HG03066 (cell line): ENCODE data around the gene CLIP1.

Source experiments
- ATAC-seq: cut with Tn5 transposase; IDR thresholded peaks from one replicate; pipeline ENCODE4 v1.9.1; 2021; ENCODE audit warnings: low read depth; ENCODE audit not compliant: unreplicated experiment

CLIP1 gene

DNA sequence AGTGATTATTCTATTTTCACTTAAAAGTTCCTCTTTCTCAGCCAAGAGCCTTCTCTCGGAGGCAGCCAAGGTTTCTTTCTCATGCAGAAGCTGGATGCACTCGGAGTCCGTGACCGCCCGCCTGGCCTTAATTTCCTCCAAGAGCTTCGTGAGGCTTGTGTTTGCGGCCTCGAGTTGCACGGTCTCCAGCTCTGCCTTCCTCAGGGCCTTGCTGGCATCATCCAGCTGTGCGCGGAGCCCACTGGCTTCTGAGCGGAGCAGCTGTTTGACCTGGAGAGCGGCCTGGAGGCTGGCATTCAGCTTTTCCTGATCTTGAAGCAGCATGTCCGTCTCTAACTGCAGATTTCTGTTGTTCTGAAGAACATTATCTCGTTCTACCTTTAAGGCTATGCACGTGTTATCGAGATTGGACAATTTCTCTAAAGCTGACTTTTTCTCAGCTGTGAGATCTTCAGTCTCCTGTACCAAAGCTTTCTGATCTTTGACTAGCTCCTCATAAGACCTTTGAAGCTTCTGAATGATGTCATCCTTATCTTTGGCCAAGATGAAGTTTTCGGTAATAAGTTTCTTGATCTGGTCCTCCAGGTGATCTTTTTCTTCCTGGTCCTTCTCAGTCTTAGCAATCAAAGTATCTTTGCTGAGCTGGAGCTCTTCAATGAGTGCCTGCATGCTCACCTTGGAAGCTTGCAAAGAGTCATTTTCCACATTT lies 99.0 kb downstream of the CLIP1 start:
- no peak for ATAC-seq

DNA sequence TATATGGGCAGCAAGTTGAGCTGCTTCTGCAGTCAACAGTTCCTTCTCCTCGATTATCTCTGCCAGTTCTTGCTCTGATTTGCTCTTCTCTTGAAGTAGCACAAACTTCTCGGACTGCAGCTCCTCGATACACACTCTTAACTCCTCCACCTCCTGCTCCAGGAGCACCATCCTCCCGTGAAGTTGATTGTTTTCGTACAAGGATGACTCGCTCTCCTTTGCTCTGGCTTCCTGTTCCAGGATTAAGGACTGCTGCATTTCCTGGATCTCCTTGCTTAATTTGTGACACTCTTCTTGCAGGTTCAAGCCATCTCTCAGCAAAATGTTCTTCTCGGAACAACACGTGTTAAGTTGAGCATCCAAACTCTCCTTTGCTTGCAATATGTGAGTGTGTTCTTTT lies 100.0 kb downstream of the CLIP1 start:
- no peak for ATAC-seq

DNA sequence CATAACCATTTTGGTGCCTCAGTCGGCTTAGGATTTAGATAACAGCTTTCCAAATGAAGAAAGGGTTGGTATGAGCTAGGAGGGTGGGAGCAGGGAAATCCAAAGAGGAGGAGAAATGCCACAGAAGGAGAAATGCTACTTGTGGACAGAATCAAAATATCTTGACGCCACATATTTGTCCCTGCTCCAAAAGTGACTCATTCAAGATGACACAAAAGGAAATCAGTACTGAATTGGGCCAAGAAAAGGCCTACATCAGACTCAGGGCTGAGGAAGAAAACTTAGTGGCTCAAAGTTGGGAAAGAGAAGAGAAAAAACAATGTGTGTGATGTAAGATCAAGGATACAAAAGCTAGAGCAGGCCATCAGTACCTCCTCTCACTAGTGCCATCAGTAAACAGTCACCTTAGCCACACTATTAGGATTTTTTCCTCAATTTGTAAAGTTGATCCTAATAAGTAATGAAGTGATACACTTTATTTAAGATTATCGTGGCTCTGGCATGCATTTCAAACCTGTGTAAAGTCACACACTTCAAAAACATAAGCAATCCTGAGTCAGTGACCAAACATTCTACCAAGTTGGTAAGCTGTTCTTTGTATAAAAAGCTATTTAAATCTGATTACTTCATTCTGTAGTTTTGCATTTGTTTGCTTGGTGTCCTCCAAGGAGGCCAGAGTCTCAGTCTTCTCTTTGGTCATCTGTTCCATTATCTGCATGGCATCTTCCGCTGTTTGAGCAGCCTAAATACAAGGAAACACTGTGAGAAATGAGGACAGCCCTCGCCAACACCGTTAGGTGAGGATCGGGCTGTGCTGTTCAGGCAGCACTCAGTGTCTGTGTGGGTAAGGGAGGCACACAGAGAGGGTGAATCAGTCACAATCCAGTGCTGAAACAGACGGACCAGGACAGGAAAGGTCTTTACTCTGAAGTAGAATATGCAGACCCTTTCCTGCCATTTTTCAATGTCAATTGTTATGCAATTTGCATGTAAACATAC lies 103.6 kb downstream of the CLIP1 start:
- ATAC-seq, result no peak

DNA sequence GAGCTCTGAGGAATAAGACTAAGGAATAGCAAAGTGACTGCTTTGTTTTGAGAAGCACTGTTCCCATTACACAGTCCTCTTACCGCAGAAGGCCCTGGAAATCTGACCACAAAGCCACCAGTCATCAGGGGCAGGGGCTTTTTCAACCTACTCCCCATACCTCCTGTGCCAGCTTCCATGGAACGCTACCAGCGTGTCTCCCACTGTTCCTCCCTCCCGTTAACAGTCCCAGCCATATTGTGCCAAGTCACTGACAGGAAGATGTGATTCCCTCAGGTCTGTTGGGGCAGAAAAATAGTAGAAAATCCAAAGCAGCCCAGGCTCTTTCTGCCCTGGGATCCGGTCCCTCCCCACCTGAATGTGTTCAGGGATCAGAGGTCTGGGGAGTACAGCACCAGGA lies 109.5 kb downstream of the CLIP1 start:
- ATAC-seq, result no peak

DNA sequence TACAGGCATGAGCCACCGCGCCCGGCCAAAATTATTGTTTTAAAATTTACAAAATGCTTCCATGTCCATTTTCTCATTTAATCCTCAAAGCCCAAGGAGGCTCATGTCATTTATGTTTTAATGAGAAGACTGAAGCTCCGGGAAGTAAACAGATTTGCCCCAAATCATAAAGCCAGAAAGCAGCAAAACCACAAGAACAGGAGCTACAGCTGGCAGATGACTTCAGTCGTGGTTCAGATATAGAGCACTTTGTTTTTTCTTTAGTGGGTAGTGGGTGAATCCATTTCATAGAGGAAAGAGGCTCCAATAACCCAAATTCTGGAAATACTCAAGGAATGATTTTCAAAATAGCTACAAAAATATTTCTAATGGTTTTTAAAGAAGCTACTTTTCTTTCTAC lies 110.8 kb downstream of the CLIP1 start:
- ATAC-seq, result no peak

DNA sequence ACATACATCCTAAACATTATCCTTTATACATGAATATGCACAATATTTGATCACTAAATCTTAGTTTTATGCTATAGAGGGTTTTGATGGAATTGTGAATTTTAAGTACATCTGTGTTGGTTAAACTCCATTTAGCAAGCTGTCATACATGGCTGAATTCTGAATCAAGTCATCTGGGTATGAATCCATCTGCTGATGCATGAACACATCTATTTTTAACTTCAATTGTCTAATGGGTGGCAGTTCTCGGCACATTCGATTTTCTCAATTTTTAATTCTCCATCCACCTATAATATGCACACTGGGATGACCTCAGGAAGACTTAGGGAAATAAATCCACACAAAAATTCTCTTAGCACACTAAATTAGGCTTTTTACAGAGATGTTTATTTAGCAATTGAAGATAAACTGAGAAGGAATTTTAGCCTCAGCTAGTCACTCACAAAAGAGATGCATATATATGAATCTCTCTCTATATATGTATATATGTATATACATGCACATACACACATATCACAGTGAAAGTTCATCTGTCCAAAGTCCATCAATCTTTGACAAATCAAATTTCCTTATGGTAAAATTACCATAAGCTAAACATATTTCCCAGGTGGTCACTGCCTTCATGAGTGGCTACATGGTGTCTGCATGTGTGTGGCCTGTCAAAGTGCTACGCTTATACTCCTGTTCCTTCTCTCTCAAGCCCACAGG lies 111.7 kb downstream of the CLIP1 start:
- ATAC-seq, result no peak

DNA sequence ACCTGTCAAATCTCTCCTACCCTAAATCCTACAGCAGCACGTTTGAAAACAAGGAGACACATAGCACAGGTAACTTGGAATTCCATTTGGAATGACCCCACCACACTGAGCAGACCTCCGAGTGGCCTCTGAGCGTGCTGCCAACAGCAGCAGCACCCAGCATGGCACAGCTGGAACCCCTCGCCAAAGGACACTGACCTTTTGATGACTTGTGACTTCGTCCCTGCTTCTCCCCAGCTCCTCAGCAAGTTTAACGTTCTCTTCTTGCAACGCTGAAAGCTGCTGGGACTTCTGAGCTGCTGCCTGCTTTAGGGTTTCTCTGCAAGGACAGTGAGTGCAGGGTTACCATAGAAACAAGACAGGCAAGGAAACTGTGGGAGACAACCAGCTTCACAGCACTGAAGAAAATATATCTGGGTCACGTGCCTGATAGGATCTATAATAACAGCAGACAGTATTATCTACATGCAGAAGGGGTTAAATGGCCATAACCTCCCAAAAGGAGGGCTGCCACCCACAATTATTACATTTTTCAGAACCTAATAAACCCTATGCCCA lies 112.8 kb downstream of the CLIP1 start:
- ATAC-seq, result no peak

DNA sequence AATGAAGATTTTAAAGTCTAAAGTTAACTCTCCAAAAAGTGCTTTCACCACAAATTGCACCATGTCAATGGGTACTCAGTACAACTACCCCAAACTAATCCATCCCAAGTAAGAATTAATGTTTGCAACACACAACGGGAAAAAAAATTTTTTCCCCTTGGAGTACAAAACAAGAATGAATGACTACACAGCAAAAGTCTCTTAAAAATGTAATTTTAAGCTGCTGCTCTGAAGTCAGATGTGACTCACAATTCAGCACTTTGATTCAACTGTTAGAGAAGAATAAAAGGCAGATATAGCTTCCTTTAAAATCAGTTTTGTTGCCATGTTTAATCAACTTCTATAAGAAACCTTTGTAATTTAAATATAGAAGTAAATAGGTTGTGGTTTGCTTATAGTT lies 113.7 kb downstream of the CLIP1 start:
- no peak for ATAC-seq

DNA sequence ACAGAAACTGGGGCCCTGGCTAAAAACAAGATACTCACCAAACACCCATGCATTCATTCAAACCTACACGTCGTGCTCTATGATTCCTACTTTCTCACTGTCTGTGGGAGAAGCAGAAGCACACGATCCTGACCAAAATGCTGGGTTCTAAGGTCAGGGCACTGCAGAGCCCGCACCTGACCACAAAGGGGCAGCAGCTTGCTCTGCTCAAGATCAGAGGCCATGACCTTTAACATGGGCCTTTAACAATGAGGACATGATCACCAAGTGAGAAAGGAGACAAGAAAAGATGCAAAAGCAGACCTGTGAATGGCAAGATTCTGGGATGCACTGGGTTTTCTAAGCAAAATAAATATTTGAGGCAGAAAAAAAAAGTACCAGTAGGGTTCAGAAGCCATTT lies 116.1 kb downstream of the CLIP1 start:
- no peak for ATAC-seq

DNA sequence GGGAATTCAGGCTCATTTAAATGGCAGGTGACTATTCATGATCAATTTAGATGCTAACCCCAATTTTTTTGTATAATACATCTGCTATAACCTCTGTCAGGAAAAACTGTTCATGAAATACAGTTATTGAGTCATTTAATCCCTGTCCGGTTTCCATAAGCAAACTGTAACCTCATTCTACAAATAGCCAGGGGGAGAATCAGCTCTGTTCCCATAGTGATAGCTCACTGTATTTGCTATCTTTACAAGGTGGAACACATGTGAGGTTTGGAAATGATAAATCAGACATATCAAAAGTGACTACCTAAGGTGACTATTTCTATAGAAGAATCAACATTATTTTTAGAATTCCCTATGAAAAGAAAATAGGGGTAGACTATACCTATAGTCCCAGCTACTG lies 117.5 kb downstream of the CLIP1 start:
- ATAC-seq, result no peak

DNA sequence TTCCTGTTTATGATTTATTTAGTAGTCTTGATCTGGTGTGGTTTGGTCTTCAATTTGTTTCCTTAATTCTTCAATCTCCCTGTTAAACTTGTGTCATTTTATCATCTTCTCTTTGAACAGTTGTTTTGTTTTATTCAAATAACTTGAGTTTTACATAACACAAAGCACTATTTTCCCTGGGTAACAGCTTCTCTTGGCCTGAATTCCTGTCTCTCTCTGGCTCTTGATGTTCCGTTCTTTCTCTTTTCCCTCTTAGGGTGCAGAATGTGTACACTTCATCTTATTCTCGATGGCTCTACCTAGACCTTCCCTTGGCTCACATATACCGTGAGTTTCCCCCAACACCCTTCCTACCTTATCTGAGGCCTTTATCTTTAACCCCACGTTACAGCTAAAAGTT lies 119.4 kb downstream of the CLIP1 start:
- no peak for ATAC-seq

DNA sequence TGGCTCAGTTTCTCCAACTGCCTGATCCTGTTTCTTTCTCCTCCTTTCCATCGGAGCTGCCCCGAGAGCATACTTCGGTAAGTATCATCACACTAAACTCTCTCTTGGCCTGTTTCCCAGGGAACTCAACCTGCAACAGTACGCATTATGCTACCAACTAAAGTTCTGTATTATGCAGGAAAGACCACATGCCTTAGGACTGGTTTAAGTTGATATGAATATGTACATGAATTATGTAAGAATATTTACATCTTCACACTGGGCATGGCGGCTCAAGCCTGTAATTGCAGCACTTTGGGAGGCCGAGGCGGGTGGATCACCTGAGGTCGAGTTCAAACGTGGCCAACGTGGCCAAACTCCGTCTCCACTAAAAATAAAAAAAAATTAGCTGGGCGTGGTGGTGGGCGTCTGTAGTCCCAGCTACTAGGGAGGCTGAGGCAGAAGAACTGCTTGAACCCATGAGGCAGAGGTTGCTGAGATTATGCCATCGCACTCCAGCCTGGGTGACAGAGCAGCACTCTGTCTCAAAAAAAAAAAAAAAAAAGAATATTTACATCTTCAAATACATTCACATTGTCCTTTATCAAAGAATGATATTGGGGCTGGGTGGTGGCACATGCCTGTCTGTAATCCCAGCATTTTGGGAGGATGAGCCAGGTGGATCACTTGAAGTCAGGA lies 124.3 kb downstream of the CLIP1 start:
- ATAC-seq, result no peak

DNA sequence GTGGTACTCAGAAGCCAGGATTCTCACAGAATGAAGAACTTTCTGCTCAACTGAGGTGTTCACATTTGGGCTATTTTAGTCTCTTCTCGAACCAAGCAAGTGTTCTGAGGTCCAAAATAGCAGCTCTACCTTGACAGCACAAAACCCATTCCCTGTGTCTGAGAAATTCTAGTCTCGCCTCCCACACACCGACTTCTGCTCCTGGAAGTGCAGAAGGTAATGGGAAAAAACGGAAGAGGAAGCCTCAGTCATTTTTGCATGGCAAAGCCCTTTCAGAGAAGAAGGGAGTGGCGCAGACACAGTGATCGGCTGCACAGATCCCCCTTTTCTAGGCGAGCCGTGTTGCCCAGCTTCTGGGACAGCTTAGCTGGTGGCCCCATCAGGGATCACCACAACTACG lies 125.0 kb downstream of the CLIP1 start:
- no peak for ATAC-seq

DNA sequence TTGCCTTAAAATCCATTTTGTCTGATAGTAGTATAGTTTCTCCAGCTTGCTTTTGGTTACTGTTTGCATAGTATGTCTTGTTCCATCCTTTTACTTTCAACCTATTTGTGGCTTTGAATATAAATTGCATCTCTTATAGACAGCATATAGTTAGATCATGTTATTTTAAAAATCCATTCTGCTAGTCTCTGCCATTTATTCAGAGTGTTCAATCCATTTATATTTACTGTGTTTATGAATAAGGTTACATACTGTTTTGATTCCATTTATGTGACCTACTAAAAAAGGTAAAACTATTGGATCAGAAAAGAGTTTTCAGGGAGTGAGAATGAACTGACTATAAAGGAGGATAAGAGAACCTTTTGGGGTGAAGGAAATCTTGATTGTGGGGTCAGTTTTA lies 126.6 kb downstream of the CLIP1 start:
- ATAC-seq, result no peak

DNA sequence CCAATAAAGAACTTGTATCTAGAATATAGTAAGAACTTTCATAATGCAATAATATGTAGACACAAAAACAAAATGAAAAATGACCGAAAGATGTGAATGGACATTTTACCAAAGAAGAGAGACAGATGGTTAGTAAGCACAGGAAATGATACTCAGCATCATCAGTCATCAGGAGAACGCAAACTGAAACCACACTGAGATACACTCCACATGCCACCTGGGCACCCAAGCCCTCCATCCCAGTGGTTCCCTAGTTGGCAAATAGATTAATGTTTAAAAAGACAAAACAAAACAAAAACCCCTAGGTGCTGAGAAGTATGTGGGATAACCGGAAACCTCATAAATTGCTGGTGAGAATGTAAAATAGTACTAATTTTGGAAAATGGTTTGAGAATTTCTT lies 129.4 kb downstream of the CLIP1 start:
- ATAC-seq, result no peak

DNA sequence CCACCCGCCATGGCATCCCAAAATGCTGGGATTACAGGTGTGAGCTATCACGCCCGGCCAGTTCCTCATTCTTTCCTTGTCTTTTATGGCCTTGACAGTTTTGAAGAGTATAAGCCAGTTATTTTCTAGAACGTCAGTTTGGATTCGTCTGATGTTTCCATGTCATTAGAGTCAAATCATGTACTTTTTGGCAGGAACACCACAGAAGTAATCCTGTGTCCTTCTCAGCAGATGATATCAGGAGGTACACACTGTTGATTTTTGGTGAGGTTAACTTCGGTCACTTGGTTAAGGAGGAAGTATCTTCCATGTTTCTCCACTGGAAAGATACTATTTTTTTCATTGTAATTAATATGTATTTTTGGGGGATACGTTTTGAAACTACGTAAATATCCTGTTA lies 131.0 kb downstream of the CLIP1 start:
- ATAC-seq, result no peak

DNA sequence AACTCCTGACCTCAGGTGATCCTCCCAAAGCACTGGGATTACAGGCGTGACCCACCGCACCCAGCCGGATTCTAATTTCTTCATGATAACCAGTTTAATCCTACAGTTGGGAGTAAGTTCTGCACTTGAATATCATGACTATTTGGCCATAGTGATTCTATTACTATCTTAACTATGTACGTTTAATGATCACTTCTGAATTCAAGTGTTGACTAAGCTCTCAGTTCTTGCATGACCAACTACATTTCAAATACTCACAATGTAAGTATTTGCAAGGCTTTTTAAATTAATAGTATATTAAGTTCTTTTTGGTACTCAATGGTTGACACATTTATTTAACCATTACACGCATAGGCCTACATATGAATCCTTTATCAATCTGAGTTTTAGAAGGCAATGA lies 138.8 kb downstream of the CLIP1 start:
- no peak for ATAC-seq

DNA sequence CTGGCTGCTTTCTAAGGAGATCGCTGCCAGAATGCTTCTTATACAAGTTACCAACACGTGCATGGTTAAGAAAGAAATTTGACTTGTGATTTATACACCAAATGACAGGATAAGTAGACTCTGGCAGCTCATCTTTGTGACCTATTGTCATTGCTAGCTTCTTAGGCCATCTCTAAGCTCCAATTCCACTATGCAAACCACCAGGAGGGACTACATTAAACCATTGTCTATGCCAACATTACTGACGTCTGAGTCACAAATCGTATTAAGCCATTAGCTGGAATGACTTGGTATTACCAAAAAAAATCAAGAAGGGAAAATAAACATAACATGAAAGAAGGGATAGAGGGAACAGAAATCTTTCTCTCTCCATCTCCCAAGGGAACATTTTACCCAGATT lies 140.4 kb downstream of the CLIP1 start:
- ATAC-seq, result no peak

DNA sequence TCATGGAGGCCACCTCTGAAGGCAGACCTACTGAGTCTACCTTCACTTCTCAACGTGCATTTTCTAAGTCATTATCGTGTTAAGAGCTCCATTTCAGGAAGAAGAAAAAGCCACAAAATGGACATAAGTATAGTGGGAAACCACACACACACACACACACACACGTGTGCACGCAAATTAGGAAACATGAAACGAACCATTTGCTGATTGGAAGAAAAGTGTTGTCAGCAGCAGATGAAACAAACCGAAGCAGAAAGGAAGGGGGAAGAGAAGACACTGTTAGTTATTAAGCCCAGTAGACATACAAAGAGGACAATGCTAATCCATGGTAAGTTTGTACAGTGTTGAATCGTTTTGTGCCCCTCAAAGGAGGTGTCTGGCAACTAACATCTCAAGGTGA lies 146.2 kb downstream of the CLIP1 start:
- no peak for ATAC-seq

DNA sequence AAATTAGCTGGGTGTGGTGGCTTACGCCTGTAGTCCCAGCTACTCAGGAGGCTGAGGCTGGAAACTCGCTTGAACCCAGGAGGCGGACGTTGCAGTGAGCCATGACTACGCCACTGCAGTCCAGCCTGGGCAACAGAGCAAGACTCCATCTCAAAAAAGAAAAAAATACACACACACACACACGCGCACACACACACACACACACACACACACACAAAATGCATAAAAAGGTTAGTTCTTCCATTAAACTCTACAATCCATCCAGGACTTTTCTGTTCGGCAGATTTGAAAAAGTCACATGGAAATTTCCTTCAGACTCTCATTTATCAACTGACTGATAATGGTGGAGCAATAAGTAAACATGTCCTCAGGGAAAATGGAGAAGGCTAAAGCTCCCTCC lies 147.0 kb downstream of the CLIP1 start:
- no peak for ATAC-seq
